OCI-LY1 (cell line): ENCODE measurements around the gene DIS3L.

ENCODE experiments used
- H2AFZ ChIP-seq: fragments of 200-600 bp; sonication (generic), shearing (Covaris generic); 2 replicates; pipeline ENCODE4 v1.6.0; 2014; ENCODE audit warnings: antibody characterized with exemption, mild to moderate bottlenecking, low read length
- H3F3A ChIP-seq: fragments of 200-600 bp; sonication (generic), shearing (Covaris generic); 2 replicates; pipeline ENCODE4 v1.6.0; 2014; ENCODE audit warnings: mild to moderate bottlenecking, antibody characterized with exemption, low read length, moderate library complexity; ENCODE audit not compliant: insufficient read depth
- H3K27ac ChIP-seq: fragments of 200-600 bp; sonication (generic); 2 replicates; pipeline ENCODE4 v1.5.1; 2014; ENCODE audit warnings: low read length, mixed run types, mild to moderate bottlenecking, low read depth; ENCODE audit not compliant: poor library complexity, severe bottlenecking
- H3K27me3 ChIP-seq: fragments of 200-600 bp; sonication (generic); 2 replicates; pipeline ENCODE4 v1.6.0; 2014; ENCODE audit warnings: antibody characterized with exemption, mild to moderate bottlenecking, low read length, moderate library complexity; ENCODE audit not compliant: insufficient read depth
- H3K36me3 ChIP-seq: fragments of 200-600 bp; sonication (generic); 2 replicates; pipeline ENCODE4 v1.6.1; 2014; ENCODE audit warnings: mild to moderate bottlenecking, antibody characterized with exemption, low read length, moderate library complexity, mixed read lengths; ENCODE audit not compliant: insufficient read depth
- H3K4me1 ChIP-seq: fragments of 200-600 bp; sonication (generic); 2 replicates; pipeline ENCODE4 v1.5.1; 2014; ENCODE audit warnings: mild to moderate bottlenecking, low read length, moderate library complexity; ENCODE audit not compliant: insufficient read depth, severe bottlenecking
- H3K4me2 ChIP-seq: fragments of 200-600 bp; sonication (generic), shearing (Covaris generic); 2 replicates; pipeline ENCODE4 v1.6.1; 2014; ENCODE audit warnings: low read length
- H3K4me3 ChIP-seq: fragments of 200-600 bp; sonication (generic); 2 replicates; pipeline ENCODE4 v1.5.1; 2014; ENCODE audit warnings: low read length, low read depth, mild to moderate bottlenecking, mixed read lengths; ENCODE audit not compliant: poor library complexity, severe bottlenecking
- H3K79me2 ChIP-seq: fragments of 200-600 bp; shearing (Covaris generic); 2 replicates; pipeline ENCODE4 v1.6.1; 2016; ENCODE audit warnings: mixed run types, low read length, mixed read lengths; ENCODE audit not compliant: insufficient read depth
- H3K9ac ChIP-seq: fragments of 200-600 bp; sonication (generic), shearing (Covaris generic); 2 replicates; pipeline ENCODE4 v1.6.1; 2014; ENCODE audit warnings: mild to moderate bottlenecking, low read length, mixed read lengths
- H3K9me2 ChIP-seq: fragments of 200-600 bp; sonication (generic), shearing (Covaris generic); 2 replicates; pipeline ENCODE4 v1.6.1; 2014; ENCODE audit warnings: low read depth, mild to moderate bottlenecking, low read length, mixed read lengths
- H3K9me3 ChIP-seq: fragments of 200-600 bp; shearing (Covaris generic); 2 replicates; pipeline ENCODE4 v1.6.1; 2014; ENCODE audit warnings: low read length, mixed read lengths
- H4K20me1 ChIP-seq: fragments of 200-600 bp; sonication (generic), shearing (Covaris generic); 2 replicates; pipeline ENCODE4 v1.6.0; 2016; ENCODE audit warnings: mild to moderate bottlenecking, low read length; ENCODE audit not compliant: insufficient read depth
- EZH2 ChIP-seq: fragments of 200-600 bp; sonication (generic), shearing (Covaris generic); IDR thresholded peaks from 2 replicates; pipeline ENCODE4 v1.8.0; 2017; ENCODE audit warnings: borderline replicate concordance, mixed run types, mild to moderate bottlenecking, antibody characterized with exemption, low read length, moderate library complexity, mixed read lengths
- TF ChIP-seq, protein P1 (sequence below): fragments of 200-600 bp; sonication (generic), shearing (Covaris generic); IDR thresholded peaks from 2 replicates; pipeline ENCODE4 v1.5.1; 2017; ENCODE audit warnings: mild to moderate bottlenecking, antibody characterized with exemption, low read length, moderate library complexity, mixed read lengths

Gene DIS3L

DNA sequence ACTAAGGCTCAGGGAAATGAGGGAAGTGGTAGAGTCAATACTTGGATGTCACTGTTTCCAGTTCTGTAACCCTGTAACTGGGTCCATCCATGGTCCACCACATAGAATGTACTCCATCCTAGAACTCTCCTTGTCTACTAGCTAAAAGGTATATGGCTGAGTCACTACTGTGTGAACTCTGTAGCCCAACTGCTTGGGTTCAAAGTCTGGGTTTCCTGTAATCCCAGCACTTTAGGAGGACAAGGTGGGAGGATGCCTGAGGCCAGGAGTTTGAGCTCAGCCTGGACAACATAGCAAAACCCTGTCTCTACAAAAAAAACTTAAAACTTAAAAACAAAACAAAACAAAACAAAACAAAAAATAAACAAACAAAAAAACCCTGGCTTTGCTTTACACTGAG, 5.3 kb upstream of the DIS3L start:
- H3K9me3 ChIP-seq = no peaks in the 10 kb centered on the region
- H3K36me3 ChIP-seq = no peaks in the 10 kb centered on the region
- no peak overlapping the region for H2AFZ ChIP-seq
- no peak overlapping the region for H3K4me2 ChIP-seq
- 0 out of 2 replicates have a peak, but pooled peaks cover 4% of the 10 kb centered on the region for H3K79me2 ChIP-seq
- no peak overlapping the region for H3K4me3 ChIP-seq
- H3K4me1 ChIP-seq = peaks cover 66% of the 10 kb centered on the region
- no peaks in the 10 kb centered on the region for H4K20me1 ChIP-seq
- TF ChIP-seq, protein P1, sequence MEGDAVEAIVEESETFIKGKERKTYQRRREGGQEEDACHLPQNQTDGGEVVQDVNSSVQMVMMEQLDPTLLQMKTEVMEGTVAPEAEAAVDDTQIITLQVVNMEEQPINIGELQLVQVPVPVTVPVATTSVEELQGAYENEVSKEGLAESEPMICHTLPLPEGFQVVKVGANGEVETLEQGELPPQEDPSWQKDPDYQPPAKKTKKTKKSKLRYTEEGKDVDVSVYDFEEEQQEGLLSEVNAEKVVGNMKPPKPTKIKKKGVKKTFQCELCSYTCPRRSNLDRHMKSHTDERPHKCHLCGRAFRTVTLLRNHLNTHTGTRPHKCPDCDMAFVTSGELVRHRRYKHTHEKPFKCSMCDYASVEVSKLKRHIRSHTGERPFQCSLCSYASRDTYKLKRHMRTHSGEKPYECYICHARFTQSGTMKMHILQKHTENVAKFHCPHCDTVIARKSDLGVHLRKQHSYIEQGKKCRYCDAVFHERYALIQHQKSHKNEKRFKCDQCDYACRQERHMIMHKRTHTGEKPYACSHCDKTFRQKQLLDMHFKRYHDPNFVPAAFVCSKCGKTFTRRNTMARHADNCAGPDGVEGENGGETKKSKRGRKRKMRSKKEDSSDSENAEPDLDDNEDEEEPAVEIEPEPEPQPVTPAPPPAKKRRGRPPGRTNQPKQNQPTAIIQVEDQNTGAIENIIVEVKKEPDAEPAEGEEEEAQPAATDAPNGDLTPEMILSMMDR = no peak
- TF ChIP-seq EZH2 = no peak
- peak overlapping the region; percentile 47 for H3K27ac ChIP-seq
- peaks cover 7% of the 10 kb centered on the region; the same call in 1 of the 2 replicates for H3F3A ChIP-seq
- no peak overlapping the region; the same call in 1 of the 2 replicates for H3K9ac ChIP-seq
- H3K27me3 ChIP-seq = no peaks in the 10 kb centered on the region
- H3K9me2 ChIP-seq = no peaks in the 10 kb centered on the region

DNA sequence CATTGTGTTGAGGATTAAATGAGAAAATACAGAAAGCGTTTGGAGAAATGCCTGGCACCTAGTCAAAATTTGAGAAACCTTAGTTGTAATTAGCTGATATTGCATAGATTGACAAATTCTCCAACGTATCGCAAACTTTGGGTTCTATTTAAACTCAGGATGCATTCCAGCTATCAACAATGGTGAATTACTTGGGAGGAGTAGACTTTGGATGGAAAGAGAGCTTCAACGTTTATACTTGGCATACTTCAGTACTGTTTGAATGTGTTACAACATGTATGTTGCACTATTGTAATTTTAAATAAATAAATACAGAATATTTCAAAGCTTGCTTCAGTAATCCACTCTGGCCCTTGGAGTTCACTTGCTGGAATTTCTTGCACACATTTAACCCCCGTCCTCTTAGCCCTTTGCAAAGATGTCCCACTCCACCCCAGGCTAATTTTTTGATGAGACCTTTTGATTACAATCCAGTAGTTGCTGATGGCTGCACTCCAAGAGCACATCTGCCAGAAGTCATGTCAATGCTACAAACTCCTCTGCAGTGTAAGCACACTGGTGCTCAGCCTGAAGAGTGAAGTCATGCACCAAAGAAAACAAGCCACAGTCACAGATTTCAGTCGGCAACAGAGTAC, 4.7 kb upstream of the DIS3L start:
- no peak for TF ChIP-seq EZH2
- TF ChIP-seq, protein P1 = no peak
- Histone ChIP-seq H3K4me1 (peaks cover 66% of the 10 kb centered on the region), H2AFZ (no peak overlapping the region), H3K36me3 (no peaks in the 10 kb centered on the region), H3K9ac (no peak overlapping the region; the same call in 1 of the 2 replicates), H3K9me3 (no peaks in the 10 kb centered on the region), H3K4me2 (no peak overlapping the region), H3K79me2 (0 out of 2 replicates have a peak, but pooled peaks cover 4% of the 10 kb centered on the region), H3F3A (peaks cover 7% of the 10 kb centered on the region; the same call in 1 of the 2 replicates), H4K20me1 (no peaks in the 10 kb centered on the region), H3K9me2 (no peaks in the 10 kb centered on the region), H3K27ac (peak overlapping the region; percentile 47), H3K27me3 (no peaks in the 10 kb centered on the region), H3K4me3 (no peak overlapping the region)

DNA sequence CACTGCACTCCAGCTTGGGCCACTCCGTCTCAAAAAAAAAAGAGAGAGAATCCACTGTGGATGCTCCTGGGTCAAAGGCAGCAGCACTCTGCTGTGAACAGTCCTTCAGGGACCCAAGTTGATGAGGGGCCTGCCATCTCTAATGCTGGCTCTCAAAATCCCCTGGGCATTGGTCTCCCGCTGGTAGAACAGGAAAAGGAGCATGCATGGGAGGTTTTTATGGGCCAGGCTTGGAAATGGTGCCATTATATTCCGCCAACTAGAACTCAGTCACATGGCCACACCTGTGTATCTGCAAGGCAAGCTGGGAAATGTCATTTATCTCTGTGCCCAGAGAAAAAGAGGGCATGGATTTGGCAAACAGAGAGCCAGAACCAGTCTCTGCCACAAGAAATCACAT, 3.4 kb upstream of the DIS3L start:
- Histone ChIP-seq H3K36me3 (no peaks in the 10 kb centered on the region), H3K27me3 (no peaks in the 10 kb centered on the region), H2AFZ (no peak overlapping the region), H3K4me3 (no peak overlapping the region), H4K20me1 (no peaks in the 10 kb centered on the region), H3K9ac (no peak overlapping the region), H3K4me1 (peaks cover 76% of the 10 kb centered on the region), H3K9me2 (no peaks in the 10 kb centered on the region), H3K79me2 (peaks cover 11% of the 10 kb centered on the region), H3K27ac (no peak overlapping the region), H3K9me3 (no peaks in the 10 kb centered on the region), H3K4me2 (no peak overlapping the region), H3F3A (peaks cover 7% of the 10 kb centered on the region; the same call in 1 of the 2 replicates)
- no peak for TF ChIP-seq EZH2
- TF ChIP-seq, protein P1 = no peak
